PC-9 (cell line): ENCODE results near the gene PGBD5. TPM values are rescaled to one million over a fixed set of nuclear protein-coding genes. Genes with fewer than 3 reads are reported as not detected.

Source experiments
- BruUV-seq: library from RNA; stranded (reverse); fragments of 400-500 nt; replicated peaks from 2 replicates; lab custom pipeline; 2021; lab: Mats Ljungman, UMichigan
- CTCF ChIA-PET: fragments of 300-600 bp; sonication (Branson Sonifier 250); formaldehyde crosslinking; loops from one replicate; lab custom pipeline; 2022; ENCODE audit warnings: antibody characterized with exemption; lab: Charles Lee
- POLR2A ChIA-PET: fragments of 300-600 bp; sonication (Branson Sonifier 250); formaldehyde crosslinking; loops from one replicate; lab custom pipeline; 2022; ENCODE audit warnings: antibody characterized with exemption; ENCODE audit not compliant: unreplicated experiment; lab: Charles Lee
- DNase-seq, 2 experiments: peaks; one replicate each; pipeline versions ENCODE4 v3.0.0 to v3.0.0-alpha.2; 2015 to 2022; ENCODE audit warnings: mixed read lengths in 1 of 2
- H2AFZ ChIP-seq: fragments of 200-600 bp; sonication (generic); 2 replicates; pipeline ENCODE4 v1.8.1; 2017; ENCODE audit warnings: antibody characterized with exemption
- H3F3A ChIP-seq: fragments of 200-600 bp; sonication (generic); 2 replicates; pipeline ENCODE4 v1.8.1; 2017; ENCODE audit warnings: antibody characterized with exemption, mild to moderate bottlenecking, low read depth; ENCODE audit not compliant: insufficient read depth
- H3K27ac ChIP-seq: fragments of 200-600 bp; sonication (generic); 2 replicates; pipeline ENCODE4 v1.6.1; 2016; ENCODE audit warnings: mixed run types
- H3K27me3 ChIP-seq: fragments of 200-600 bp; sonication (generic); 2 replicates; pipeline ENCODE4 v1.6.1; 2016; ENCODE audit warnings: low read depth, mixed run types; ENCODE audit not compliant: insufficient read depth
- H3K36me3 ChIP-seq: fragments of 200-600 bp; sonication (generic); 2 replicates; pipeline ENCODE4 v1.6.1; 2016; ENCODE audit warnings: low read depth, mixed run types
- H3K4me1 ChIP-seq: fragments of 200-600 bp; sonication (generic); replicated peaks from 2 replicates; pipeline ENCODE4 v1.6.1; 2016; ENCODE audit warnings: mixed run types; ENCODE audit not compliant: insufficient read depth
- H3K4me2 ChIP-seq: fragments of 200-600 bp; sonication (generic); 2 replicates; pipeline ENCODE4 v1.6.1; 2017; ENCODE audit warnings: mixed run types
- H3K4me3 ChIP-seq: fragments of 200-600 bp; sonication (generic); 2 replicates; pipeline ENCODE4 v1.6.1; 2016; ENCODE audit warnings: mixed run types
- H3K79me2 ChIP-seq: fragments of 200-600 bp; sonication (generic); 2 replicates; pipeline ENCODE4 v1.6.1; 2017; ENCODE audit warnings: low read depth, mixed run types
- H3K9me2 ChIP-seq: fragments of 200-600 bp; sonication (generic); 2 replicates; pipeline ENCODE4 v1.8.1; 2017; ENCODE audit warnings: mild to moderate bottlenecking; ENCODE audit not compliant: insufficient read depth
- H3K9me3 ChIP-seq: fragments of 200-600 bp; sonication (generic); 2 replicates; pipeline ENCODE4 v1.8.1; 2016; ENCODE audit warnings: low read depth; ENCODE audit not compliant: insufficient read depth
- H4K20me1 ChIP-seq: fragments of 200-600 bp; sonication (generic); 2 replicates; pipeline ENCODE4 v1.8.1; 2017; ENCODE audit not compliant: insufficient read depth
- EZH2 ChIP-seq: fragments of 200-600 bp; sonication (generic); IDR thresholded peaks from 2 replicates; pipeline ENCODE4 v1.8.0; 2017; ENCODE audit warnings: antibody characterized with exemption, low read depth
- intact Hi-C: fragments of 100-400 bp; cut with micrococcal nuclease; formaldehyde crosslinking; loops from one replicate; pipeline ENCODE4 v1.10.0; 2022; ENCODE audit not compliant: unreplicated experiment
- total RNA-seq: library from RNA; stranded (reverse); gene quantifications from 2 replicates; pipeline ENCODE4 v1.2.3, GENCODE V29; 2021
- TF ChIP-seq, protein P1 (sequence below): fragments of 200-600 bp; sonication (generic); conservative IDR thresholded peaks from 2 replicates; pipeline ENCODE4 v1.6.1; 2017; ENCODE audit warnings: mixed run types, antibody characterized with exemption, mild to moderate bottlenecking, moderate library complexity

PGBD5 gene
- total RNA-seq, 1 experiment from 2014 or later, result not detected

DNA sequence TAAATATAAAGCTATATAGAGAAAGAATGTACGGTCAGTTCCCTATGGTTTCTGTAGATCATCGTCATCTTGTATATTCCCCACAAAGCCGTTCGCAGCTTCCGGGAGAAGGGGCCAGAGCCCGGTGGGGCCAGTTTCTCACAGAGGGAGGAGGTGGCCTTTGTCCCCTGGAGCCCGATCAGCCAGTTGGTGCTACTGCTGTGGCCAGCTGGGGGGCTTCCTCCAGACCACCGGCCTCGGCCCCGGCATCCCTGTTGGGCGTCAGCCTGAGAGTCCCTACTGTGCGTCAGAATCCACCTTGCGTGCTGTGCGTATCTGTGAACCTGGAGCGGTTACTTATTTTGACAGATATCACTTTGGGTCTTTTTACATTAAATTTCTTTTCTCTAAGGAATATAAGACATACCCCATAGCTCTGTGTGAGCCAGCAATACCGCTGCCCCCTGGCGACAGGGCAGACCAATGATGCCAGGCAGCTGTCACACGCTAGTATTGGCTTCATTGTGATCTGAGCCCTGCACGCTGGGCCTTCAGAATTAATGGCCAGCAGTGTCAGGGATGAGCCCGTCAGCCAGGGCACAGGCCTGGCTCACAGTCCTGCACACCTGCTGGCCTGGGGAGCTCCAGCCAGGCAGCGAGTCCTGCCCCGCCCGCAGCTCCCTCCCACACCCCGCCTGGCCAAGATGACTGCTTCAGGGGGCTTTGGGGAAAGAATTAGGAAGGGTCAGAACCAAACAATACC is 145.9 kb downstream of the PGBD5 start:
- no peaks in the 10 kb centered on the region for H3K79me2 ChIP-seq
- DNase-seq, result no peak
- BruUV-seq, result no TSS peak
- TF ChIP-seq EZH2, result no peak
- TF ChIP-seq, protein P1, sequence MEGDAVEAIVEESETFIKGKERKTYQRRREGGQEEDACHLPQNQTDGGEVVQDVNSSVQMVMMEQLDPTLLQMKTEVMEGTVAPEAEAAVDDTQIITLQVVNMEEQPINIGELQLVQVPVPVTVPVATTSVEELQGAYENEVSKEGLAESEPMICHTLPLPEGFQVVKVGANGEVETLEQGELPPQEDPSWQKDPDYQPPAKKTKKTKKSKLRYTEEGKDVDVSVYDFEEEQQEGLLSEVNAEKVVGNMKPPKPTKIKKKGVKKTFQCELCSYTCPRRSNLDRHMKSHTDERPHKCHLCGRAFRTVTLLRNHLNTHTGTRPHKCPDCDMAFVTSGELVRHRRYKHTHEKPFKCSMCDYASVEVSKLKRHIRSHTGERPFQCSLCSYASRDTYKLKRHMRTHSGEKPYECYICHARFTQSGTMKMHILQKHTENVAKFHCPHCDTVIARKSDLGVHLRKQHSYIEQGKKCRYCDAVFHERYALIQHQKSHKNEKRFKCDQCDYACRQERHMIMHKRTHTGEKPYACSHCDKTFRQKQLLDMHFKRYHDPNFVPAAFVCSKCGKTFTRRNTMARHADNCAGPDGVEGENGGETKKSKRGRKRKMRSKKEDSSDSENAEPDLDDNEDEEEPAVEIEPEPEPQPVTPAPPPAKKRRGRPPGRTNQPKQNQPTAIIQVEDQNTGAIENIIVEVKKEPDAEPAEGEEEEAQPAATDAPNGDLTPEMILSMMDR, result no peak
- no peak overlapping the region for H3K4me3 ChIP-seq
- ChIA-PET POLR2A (no interaction called here), CTCF (no interaction called here)
- H3K27ac ChIP-seq, result no peak overlapping the region
- intact Hi-C loops, result no loop called here
- H3K4me2 ChIP-seq, result no peak overlapping the region
- no peaks in the 10 kb centered on the region for H3K9me3 ChIP-seq
- H3F3A ChIP-seq, result peaks cover 4% of the 10 kb centered on the region
- H3K27me3 ChIP-seq, result no peaks in the 10 kb centered on the region
- peaks cover 5% of the 10 kb centered on the region for H3K36me3 ChIP-seq
- no peaks in the 10 kb centered on the region for H3K9me2 ChIP-seq
- H3K4me1 ChIP-seq, result no peaks in the 10 kb centered on the region
- H2AFZ ChIP-seq, result no peak overlapping the region
- H4K20me1 ChIP-seq, result no peaks in the 10 kb centered on the region

DNA sequence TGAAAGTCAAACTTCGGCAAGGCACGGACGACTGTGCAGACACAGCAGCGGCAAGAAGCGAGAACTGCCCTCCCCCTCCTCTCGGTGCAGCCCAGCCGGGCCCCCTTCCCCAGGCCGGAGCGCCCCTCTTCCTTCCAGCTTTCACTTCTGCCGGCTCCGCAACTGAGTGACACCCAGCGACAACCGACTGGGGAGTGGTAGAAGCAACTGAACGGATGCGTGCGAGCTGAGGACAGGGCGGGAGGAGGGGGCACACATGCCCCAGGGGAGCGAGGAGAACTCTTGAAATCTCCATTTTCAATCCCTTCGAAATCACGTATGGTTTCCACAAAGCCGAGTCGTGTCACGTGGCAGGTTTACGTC is 146.6 kb downstream of the PGBD5 start:
- no peaks in the 10 kb centered on the region for H4K20me1 ChIP-seq
- H3K36me3 ChIP-seq, result peaks cover 11% of the 10 kb centered on the region
- no peaks in the 10 kb centered on the region for H3K27me3 ChIP-seq
- TF ChIP-seq, protein P1, result no peak
- no peak overlapping the region for H3K4me3 ChIP-seq
- no peak overlapping the region for H3K4me2 ChIP-seq
- no peaks in the 10 kb centered on the region for H3K79me2 ChIP-seq
- H2AFZ ChIP-seq, result no peak overlapping the region
- no peaks in the 10 kb centered on the region for H3K9me2 ChIP-seq
- BruUV-seq, result TSS peak; percentile 21
- POLR2A ChIA-PET, result no interaction called here
- intact Hi-C loops, result no loop called here
- H3F3A ChIP-seq, result peaks cover 11% of the 10 kb centered on the region
- no peak overlapping the region for H3K27ac ChIP-seq
- CTCF ChIA-PET, result no interaction called here
- DNase-seq, result no peak
- H3K4me1 ChIP-seq, result no peaks in the 10 kb centered on the region
- H3K9me3 ChIP-seq, result no peaks in the 10 kb centered on the region

- Histone ChIP-seq H3K36me3 (peaks cover 15% of the 10 kb centered on the region), H3F3A (peaks cover 16% of the 10 kb centered on the region), H3K9me2 (no peaks in the 10 kb centered on the region), H3K4me1 (no peaks in the 10 kb centered on the region), H3K4me3 (no peak overlapping the region), H4K20me1 (no peaks in the 10 kb centered on the region), H2AFZ (no peak overlapping the region), H3K4me2 (no peak overlapping the region), H3K79me2 (no peaks in the 10 kb centered on the region), H3K27ac (no peak overlapping the region), H3K27me3 (no peaks in the 10 kb centered on the region), H3K9me3 (no peaks in the 10 kb centered on the region)
- intact Hi-C loops, result no loop called here
- no peak for DNase-seq
- ChIA-PET CTCF (no interaction called here), POLR2A (no interaction called here)
- BruUV-seq, result no TSS peak
- no peak for TF ChIP-seq EZH2
- TF ChIP-seq, protein P1, result no peak
Observed at GRCh38 chr1:230278871-230279582, 147.1 kb downstream of the PGBD5 start.
